HG03342 (cell line): ENCODE measurements around the gene HOXD8.
A peak's percentile ranks its signal among the peaks of the same experiment; 100 is the strongest.

Experiments used
- ATAC-seq: cut with Tn5 transposase; IDR thresholded peaks from one replicate; pipeline ENCODE4 v1.9.1; 2021; ENCODE audit warnings: mild to moderate bottlenecking, moderate library complexity; ENCODE audit not compliant: unreplicated experiment

The HOXD8 gene

DNA sequence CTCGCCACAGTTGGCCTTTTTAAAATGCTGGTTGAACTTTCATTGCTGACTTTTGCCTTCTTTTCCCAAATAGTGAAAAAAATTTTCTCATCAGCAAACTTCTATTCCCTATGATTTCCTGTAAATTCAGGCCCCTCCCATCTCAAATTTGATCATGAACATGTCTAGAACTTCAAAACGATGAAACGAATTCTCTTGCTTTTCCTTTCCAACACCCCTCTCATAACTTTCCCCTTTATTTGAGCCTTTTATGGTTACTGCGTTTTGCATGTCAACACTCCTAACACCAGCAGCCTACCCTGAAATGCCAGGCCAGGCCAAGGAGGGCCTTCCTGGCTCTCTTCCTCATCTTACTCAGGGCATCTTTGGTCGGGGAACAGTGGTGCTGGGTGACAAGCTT, 38.6 kb upstream of the HOXD8 start:
- no peak for ATAC-seq

DNA sequence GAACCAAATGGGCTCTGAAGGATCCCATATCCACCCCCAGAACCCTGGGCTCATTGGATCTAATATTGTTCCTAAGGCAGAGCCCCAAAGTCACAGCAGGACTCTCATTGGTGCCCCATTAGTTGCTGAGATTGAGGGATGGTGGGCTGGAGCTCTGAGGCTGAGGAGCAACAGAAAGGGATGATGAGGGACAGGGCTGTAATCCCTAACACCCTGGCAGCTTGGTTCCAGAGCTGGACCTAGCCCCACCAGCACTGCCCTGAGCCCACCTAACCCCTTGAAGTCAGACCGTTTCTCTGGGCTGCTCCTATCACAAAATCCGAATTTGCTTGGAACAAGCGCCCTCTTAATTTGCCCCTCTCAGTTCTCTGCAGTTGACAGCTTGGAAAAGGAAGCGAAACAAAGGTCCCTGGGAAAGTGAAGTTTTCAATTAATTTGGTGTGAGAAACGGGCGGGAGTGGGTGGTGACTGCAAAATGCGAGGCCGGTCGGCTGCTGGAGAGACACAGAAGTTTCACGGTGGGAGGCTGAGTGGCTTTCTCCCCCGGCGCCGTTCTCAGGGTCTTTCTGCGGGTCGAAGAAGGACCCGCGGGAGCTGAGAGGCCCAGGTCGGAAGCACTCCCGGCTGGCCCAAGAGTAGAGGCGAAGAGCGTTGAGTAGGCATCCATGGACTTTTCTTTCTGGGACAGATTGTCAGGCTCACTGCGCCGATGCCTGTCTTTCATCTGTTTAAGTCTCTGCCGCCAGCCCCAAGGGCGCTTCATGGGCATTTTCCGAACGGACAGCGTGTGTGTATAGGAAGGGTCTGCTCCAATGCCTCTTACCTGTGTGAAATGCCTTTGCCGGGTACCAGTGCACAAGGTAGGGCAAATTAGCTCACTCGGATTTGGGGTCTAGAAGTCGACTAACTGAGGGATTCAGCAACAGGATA, 37.9 kb upstream of the HOXD8 start:
- ATAC-seq: no peak

DNA sequence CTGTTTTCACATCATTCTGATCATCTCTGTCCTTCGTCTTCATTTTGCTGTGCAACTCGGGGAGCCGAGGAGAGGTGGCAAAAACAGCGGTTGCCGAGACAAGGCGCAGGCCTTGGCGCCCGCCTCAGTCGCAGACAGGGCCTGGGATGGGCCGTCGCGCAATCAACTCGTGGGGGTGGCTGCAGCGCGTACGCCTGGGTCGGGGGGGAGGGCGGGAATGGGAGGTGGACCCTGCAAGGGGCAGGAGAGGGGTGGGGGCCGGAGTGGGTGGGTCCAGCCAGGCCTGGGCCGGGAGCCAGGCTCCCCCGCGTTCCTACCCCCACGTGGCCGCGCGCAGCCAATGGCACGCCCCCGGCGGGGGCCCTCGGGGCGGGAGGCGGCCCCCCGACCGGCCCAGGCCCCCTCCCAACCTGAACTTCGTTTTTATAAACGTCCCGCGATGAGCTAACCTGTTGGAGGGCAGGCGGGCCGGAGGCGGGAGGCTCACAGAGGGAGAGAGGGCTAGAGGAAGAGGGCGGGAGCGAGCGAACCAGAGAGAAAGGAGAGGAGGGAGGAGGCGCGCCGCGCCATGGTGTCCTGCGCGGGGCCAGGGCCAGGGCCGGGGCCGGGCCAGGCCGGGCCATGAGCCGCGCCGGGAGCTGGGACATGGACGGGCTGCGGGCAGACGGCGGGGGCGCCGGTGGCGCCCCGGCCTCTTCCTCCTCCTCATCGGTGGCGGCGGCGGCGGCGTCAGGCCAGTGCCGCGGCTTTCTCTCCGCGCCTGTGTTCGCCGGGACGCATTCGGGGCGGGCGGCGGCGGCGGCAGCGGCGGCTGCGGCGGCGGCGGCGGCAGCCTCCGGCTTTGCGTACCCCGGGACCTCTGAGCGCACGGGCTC, 37.0 kb upstream of the HOXD8 start, which contains the start of gene HOXD13:
Gene HOXD13 (plus strand): TSS at position 452 of the 875 bp plus-strand sequence. CDS start 170 bp downstream, at position 622.
- no peak for ATAC-seq

DNA sequence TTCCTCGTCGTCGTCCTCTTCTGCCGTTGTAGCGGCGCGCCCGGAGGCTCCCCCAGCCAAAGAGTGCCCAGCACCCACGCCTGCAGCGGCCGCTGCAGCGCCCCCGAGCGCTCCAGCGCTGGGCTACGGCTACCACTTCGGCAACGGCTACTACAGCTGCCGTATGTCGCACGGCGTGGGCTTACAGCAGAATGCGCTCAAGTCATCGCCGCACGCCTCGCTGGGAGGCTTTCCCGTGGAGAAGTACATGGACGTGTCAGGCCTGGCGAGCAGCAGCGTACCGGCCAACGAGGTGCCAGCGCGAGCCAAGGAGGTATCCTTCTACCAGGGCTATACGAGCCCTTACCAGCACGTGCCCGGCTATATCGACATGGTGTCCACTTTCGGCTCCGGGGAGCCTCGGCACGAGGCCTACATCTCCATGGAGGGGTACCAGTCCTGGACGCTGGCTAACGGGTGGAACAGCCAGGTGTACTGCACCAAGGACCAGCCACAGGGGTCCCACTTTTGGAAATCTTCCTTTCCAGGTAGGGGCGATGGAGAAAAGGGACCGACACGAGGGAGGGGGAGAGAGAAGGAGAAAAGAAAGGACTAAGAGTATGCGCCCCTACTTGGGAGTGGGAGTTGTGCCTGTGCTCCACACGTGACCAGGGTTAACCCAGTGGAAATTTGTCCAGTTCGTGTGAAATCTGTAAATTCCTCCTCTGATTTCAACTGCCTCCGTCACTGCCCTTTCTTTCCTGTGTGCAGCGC, 36.2 kb upstream of the HOXD8 start:
- no peak for ATAC-seq

DNA sequence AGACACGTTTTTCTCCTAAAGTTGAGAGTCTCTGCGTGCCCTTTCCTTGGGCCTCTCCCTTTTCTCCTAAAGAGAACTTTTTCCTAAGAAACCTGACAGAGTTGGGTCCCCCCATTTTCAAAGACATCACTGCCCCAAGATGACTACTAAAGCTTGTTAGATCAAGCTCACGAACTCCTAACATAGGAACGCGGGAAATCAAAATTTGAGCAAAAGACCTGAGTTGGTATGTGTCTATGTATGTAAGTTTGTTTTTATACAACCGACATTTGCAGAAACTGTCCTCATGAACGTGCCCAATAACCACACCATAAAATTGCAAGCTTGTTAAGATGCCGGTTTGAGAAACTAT, 35.6 kb upstream of the HOXD8 start:
- no peak for ATAC-seq

DNA sequence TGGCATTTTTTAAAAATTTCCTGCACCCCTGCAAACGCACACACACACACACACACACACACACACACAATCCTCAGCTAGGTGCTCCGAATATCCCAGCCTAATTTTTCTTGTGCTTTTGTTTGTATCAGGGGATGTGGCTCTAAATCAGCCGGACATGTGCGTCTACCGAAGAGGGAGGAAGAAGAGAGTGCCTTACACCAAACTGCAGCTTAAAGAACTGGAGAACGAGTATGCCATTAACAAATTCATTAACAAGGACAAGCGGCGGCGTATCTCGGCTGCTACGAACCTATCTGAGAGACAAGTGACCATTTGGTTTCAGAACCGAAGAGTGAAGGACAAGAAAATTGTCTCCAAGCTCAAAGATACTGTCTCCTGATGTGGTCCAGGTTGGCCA, 35.2 kb upstream of the HOXD8 start:
- no peak for ATAC-seq

DNA sequence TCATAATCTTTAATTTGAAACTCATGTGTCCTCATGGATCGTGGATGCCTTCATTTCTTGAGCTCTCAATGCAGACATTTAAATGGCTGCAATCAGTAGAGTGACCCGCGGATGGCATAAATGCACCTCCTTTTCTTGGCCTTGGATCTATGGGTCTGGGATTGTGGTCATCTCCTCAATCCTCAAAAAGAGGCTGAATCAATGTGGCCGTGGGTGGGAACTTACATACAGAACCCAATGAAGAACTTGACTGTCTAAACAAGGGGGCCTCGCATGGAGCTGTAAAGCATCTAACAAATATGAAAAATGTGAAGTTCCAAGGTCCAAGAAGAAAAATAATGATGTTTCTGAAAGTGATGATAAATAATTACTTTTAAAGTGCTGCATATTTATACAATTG, 34.1 kb upstream of the HOXD8 start:
- no peak for ATAC-seq

DNA sequence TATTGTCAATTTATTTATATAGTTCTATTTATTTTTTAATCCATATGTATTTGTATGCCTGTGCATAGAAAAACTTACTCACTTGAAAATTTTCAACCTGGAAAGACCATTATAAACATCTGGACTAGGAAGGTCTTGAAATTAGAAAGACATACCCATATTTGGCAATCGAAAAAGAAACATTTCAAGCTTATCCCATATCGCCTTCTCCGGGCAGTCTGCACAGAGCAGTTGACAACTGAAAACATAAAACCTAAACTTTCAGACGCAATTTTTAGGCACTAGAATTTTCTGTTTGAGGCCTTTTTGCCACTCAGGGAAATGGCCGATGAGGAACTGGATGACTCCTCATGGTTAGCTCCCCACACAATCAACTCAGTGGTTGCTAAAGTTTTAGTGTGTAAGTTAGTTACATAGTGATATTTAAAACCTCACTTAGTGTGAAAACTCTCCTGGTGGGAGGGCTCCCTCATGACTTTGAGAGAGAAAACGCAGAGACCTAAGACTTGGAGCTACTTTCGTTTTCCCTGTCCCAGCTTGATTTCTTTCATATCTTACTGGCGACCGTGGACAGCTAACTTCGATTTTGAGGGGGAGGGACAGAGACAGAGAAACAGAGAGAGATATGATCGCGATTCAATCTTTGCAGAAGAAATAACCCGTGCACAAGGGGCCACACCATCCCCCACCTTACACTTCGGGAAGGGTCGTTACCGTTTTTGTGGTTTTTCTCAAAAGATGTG, 33.1 kb upstream of the HOXD8 start:
- ATAC-seq: no peak

DNA sequence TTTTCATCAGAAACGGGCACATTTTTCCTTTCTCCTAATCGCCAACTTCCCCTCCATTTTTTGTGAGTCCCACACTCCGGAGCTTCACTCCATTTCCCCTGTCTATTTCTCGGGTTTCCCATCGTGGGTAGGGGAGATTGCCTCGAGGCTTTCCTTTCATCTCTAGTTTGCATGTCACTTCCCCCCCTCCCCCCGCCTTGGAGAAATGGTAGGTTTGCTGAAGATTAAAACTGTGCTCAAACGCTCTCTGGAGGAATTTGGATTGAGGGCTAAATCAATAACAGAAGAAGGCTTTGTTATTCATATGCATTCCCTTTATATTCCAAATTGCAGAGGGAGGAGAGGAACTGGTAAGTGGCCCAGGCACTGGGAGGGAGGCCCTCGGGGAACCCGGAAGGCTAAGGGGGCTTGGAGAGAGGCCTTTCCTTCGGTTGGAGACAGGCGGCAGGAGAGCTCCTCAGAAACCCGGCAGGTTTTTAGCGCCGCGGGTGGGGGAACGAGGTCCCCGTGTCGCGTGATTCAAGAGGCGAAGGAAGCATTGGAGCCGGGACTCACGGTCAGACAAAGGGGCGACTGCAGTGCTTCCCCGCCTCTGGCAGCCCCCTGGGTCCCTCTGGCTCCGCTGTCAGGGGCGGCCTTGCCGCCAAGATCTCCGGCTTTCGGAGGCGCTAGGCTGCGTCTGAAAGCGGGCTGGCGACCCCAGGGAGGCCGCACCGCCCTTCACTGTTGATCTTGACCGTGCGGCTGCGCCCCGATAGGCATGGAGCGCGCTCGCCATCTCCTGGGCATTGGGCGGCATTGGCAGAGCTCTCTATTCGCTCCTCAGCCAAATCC, 32.3 kb upstream of the HOXD8 start:
- ATAC-seq: peak; percentile 85

DNA sequence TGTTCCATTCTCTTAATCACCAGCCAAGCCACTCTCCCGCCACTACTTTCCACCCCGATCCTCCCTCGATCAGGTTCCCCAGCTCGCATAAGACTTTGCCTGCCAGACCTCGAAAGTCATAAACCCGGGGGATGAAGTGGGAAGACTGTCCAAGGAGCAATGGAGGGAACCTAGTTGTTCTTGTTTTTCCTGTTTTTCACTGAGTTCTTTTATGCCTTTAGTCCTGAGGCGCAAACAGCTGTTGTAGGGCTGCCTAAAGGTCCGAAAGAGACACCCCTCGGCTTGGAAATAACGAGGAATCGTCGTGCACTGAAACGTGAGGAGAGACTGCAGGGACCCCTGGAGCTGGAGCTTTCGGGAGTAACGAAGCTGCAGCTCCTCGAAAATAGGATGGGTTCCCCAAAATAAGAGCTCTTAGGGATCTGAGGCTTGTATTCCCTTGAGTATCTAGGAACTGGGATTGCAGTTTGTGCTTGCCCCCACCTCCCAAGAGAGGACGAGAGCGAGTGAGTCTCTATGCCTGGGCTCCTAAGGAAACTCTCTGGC, 31.6 kb upstream of the HOXD8 start:
- no peak for ATAC-seq

DNA sequence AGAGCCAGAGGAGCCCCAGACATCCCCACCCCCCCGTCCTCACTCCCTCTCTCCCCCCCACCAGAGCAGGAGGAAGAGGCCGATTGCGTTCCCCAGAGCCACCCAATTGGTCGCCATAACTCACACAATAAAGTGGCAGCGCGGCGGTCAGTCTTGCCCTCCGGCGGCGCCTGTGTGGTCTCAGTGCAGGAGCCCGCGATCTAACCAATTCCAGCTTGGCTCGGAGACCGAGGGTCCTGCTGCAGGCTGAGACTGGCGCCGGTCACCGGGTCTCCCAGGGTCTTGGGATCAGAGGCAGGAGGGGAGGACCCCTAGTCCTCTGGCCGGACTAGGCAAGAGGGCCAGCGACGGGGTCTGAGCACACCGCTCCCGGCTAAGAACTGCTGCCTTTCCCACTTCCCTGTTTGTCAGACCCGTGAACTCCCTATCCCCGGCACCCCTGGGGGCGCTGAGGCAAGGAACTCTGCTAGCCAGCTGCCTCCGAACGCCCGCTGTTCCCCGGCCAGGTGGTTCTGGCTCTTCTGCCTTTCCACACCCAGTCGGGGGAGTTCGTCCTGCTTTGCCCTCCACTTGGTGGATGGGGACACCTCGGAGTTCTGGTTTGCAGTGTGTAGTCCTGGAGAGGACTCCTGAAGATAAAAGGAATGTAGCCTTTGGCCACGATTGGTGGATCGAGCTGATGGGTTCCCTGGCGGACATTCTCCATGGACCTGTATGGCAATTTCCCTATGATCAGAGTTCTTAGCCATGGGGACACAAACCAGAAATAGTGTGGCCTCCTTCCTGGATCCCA, 30.9 kb upstream of the HOXD8 start:
- no peak for ATAC-seq

DNA sequence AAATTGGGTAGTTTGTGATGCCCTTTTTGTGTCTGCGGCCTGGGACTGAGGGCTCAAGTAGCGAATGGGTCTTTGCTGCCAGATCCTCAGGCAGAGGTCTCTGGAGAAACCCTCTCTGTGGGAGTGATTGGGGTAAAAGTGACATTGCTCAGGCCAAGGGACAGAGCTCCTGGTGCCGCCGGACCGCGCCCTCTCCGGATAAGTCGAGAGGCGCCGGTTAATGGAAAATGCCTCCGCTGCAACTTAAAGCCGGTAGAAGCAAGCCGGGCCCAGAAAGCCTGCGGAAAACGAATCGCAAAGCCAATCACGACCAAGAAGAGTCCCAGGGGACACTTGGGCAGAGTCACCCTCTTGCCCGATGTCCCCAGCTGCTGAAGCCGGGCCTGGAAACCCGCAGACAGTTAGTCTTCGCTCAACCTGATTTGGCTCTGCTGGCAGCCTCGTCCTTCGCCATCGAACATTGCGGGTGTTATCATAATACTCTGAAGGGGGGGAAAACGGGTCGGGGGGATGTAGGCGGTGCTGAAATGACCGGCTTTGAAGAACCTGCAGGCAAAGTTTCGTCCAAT, 30.3 kb upstream of the HOXD8 start:
- no peak for ATAC-seq

DNA sequence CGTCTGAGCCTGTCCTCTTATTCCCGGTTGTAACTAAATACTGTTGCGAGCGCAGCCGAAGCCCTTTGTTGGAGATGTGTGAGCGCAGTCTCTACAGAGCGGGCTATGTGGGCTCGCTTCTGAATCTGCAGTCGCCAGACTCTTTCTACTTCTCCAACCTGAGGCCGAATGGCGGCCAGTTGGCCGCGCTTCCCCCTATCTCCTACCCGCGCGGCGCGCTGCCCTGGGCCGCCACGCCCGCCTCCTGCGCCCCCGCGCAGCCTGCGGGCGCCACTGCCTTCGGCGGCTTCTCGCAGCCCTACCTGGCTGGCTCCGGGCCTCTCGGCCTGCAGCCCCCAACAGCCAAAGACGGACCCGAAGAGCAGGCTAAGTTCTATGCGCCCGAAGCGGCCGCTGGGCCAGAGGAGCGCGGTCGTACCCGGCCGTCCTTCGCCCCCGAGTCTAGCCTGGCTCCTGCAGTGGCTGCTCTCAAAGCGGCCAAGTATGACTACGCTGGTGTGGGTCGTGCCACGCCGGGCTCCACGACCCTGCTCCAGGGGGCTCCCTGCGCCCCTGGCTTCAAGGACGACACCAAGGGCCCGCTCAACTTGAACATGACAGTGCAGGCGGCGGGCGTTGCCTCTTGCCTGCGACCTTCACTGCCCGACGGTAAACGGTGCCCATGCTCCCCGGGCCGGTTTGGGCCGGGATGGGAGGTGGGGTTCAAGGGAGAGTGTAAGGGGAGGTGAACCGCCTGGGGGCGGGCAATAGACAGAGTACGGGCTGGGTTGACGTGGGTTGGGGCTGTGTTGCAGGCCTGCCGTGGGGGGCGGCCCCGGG, 29.6 kb upstream of the HOXD8 start, which contains the start of gene HOXD12:
Gene HOXD12 (plus strand): TSS at position 68 of the 819 bp plus-strand sequence. CDS start 7 bp downstream, at position 75.
- ATAC-seq: no peak

DNA sequence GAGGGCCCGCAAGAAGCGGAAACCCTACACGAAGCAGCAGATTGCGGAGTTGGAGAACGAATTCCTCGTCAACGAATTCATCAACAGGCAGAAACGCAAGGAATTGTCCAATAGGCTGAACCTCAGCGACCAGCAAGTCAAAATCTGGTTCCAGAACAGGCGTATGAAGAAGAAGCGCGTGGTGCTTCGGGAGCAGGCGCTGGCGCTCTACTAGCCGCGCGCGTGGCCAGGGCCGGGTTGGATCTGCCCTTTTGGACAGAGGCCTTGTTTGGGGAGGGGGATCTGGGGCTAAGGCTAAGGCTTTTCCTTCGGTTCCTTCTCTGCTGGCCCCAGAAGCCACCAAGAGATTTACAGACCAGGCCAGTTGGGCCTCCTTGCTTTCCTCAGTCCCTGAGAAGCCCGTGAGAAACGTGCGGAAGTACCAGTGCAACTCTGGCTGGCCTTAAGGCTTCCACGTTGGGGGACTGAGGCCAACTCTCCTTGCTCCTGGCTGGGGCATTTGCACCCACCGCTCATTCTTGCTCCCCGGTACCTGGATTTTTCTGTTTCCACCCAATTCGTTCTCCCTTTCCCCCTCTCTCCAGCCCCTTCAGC, 28.9 kb upstream of the HOXD8 start:
- no peak for ATAC-seq

DNA sequence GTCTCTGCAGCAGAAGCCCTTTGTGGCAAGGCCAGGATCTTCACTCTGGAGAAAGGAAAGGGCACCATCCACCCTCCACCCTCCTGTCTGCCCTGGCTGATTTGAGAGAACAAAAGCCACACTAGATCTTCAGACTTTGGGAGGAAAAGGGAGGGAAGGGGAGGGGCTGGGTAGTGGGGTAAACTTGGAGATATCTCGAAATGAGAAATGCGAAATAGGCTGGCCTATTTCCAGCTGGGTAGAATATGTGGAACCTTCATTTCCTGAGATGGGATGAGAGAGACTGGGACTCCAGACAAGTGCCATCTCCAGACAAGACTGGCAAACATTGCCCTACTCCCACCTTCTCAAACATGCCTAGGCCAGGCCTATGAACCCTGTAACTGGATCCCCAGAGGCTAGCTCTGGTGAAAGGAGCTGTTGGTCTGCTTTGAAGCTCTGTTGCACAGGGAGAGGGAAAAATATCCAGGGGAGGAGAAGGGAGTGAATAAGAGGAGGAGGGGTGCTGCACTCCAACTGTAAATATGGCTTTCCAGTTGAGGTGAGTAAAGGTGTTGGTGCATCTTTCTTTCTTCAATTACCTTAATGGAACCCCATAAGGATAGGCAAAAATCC, 28.2 kb upstream of the HOXD8 start:
- no peak for ATAC-seq

DNA sequence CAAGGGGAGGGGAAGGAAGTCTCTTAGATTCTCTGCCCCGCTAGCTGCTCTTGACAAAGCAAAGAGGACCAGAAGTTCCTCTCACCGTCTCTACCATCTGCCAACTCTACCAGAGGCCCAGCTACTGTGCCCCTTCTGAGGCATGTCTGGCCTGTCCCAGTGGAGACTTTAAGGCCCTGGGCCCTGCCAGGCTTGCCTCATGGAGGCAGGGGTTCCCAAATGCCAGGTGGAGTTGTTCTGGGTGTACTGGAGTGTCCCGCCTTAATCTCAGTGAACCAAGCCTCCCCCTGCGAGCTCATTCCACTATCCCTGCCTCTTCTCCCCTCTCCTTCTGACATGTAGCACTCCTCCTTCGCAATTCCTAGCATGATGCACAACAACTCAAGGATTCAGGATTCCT, 27.7 kb upstream of the HOXD8 start:
- ATAC-seq: no peak
